22Rv1 (cell line): ENCODE results near the gene RTN4R.

Experiments
- H3K27ac ChIP-seq: fragments of 450-650 bp; 2 replicates; pipeline ENCODE4 v1.5.1; 2017
- ZFX ChIP-seq: fragments of 450-650 bp; IDR thresholded peaks from 2 replicates; pipeline ENCODE4 v1.6.1; 2017; ENCODE audit warnings: antibody characterized with exemption, borderline replicate concordance
- TF ChIP-seq, protein P1 (sequence below): fragments of 450-650 bp; IDR thresholded peaks from 2 replicates; pipeline ENCODE4 v1.5.1; 2017; ENCODE audit warnings: mild to moderate bottlenecking

Gene RTN4R

GRCh38 chr22:20197407-20198030, 70.6 kb downstream of the RTN4R start:
- no peak overlapping the region for H3K27ac ChIP-seq
- TF ChIP-seq, protein P1, sequence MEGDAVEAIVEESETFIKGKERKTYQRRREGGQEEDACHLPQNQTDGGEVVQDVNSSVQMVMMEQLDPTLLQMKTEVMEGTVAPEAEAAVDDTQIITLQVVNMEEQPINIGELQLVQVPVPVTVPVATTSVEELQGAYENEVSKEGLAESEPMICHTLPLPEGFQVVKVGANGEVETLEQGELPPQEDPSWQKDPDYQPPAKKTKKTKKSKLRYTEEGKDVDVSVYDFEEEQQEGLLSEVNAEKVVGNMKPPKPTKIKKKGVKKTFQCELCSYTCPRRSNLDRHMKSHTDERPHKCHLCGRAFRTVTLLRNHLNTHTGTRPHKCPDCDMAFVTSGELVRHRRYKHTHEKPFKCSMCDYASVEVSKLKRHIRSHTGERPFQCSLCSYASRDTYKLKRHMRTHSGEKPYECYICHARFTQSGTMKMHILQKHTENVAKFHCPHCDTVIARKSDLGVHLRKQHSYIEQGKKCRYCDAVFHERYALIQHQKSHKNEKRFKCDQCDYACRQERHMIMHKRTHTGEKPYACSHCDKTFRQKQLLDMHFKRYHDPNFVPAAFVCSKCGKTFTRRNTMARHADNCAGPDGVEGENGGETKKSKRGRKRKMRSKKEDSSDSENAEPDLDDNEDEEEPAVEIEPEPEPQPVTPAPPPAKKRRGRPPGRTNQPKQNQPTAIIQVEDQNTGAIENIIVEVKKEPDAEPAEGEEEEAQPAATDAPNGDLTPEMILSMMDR, result no peak
- no peak for TF ChIP-seq ZFX

- TF ChIP-seq, protein P1, result no peak
- TF ChIP-seq ZFX, result no peak
- H3K27ac ChIP-seq, result no peak overlapping the region
Observed at GRCh38 chr22:20196094-20196842, 71.8 kb downstream of the RTN4R start.

- no peak overlapping the region for H3K27ac ChIP-seq
- no peak for TF ChIP-seq ZFX
- TF ChIP-seq, protein P1, result no peak
Observed at GRCh38 chr22:20194681-20195593, 73.2 kb downstream of the RTN4R start.

- H3K27ac ChIP-seq, result no peak overlapping the region
- no peak for TF ChIP-seq ZFX
- TF ChIP-seq, protein P1, result no peak
Observed at GRCh38 chr22:20193761-20194494, 74.2 kb downstream of the RTN4R start.

GRCh38 chr22:20192972-20193760, 75.0 kb downstream of the RTN4R start:
- no peak overlapping the region for H3K27ac ChIP-seq
- no peak for TF ChIP-seq ZFX
- TF ChIP-seq, protein P1, result no peak

- no peak for TF ChIP-seq ZFX
- TF ChIP-seq, protein P1, result no peak
- H3K27ac ChIP-seq, result no peak overlapping the region
Observed at GRCh38 chr22:20192293-20192971, 75.7 kb downstream of the RTN4R start.
